ENCODE measurements around the gene WDR33.

DNA sequence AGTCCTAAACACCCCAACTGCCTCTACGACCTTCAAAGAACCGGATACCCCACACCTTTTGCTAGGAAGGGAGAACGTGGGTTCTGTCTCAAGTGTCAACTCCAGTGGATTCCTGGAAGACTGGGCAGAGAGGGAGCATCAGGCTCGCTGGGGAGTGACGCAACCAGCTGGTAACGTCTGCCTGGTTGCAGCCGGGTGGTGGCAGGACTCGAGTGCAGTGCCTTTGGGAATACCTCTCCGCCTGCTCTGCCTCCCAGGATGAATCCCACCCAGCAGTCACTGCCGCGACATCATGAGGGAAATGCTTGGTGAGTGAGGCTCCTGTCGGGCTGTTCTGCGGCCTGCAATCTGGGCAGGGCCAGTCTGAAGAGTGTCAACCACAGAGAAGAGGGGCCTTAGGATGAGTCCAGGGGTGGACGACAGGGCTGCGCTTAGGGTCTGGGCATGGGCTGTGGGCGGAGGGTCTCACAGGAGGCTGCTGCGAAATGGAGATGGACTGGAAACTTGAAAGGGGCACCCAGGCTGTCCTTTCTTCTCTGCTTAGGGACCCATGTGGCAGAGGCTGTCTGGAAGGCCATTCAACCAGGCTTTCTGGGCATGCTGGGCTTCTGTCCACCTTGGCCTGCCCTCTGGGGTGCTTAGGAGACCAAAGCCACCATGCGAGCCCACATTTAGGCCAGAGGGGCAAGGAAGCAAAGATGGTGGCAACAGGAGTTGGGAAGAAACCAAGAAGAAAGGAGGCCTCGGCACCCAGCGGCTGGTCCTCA lies 152.1 kb downstream of the WDR33 start:
- TF ChIP-seq POLR2A (IDR thresholded peaks at IDR 0.05) (no peak), POLR2AphosphoS5 (IDR thresholded peaks at IDR 0.05; ENCODE audit: insufficient read depth in 1 of 2, low read depth in 1 of 2) (no peak)
- TF ChIP-seq, protein P1, sequence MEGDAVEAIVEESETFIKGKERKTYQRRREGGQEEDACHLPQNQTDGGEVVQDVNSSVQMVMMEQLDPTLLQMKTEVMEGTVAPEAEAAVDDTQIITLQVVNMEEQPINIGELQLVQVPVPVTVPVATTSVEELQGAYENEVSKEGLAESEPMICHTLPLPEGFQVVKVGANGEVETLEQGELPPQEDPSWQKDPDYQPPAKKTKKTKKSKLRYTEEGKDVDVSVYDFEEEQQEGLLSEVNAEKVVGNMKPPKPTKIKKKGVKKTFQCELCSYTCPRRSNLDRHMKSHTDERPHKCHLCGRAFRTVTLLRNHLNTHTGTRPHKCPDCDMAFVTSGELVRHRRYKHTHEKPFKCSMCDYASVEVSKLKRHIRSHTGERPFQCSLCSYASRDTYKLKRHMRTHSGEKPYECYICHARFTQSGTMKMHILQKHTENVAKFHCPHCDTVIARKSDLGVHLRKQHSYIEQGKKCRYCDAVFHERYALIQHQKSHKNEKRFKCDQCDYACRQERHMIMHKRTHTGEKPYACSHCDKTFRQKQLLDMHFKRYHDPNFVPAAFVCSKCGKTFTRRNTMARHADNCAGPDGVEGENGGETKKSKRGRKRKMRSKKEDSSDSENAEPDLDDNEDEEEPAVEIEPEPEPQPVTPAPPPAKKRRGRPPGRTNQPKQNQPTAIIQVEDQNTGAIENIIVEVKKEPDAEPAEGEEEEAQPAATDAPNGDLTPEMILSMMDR (IDR thresholded peaks at IDR 0.05): no peak
